Endothelial cell of umbilical vein (primary cell): ENCODE data around the gene MELTF. TPM values are rescaled to one million over a fixed set of nuclear protein-coding genes. Genes with fewer than 3 reads are reported as not detected.

ENCODE experiments used
- BruUV-seq: library from RNA; stranded (reverse); fragments of 400-500 nt; replicated peaks from 2 replicates; lab custom pipeline; 2021; lab: Mats Ljungman, UMichigan
- CTCF ChIA-PET: fragments of 300-600, 350-600 bp; sonication (Branson Sonifier 250); formaldehyde crosslinking; loops from one replicate; lab custom pipeline; 2021; ENCODE audit warnings: antibody characterized with exemption, inconsistent platforms; lab: Charles Lee
- POLR2A ChIA-PET: fragments of 300-600, 350-600 bp; sonication (Branson Sonifier 250); formaldehyde crosslinking; loops from one replicate; lab custom pipeline; 2021; ENCODE audit warnings: antibody characterized with exemption, inconsistent platforms; lab: Charles Lee
- DNase-seq: peaks from one replicate; pipeline ENCODE4 v3.0.0-alpha.2; 2011; ENCODE audit warnings: low read depth, low spot score
- FAIRE-seq: peaks from 2 replicates; lab custom pipeline; 2011; peaks lifted over from hg19 to GRCh38; lab: Jason Lieb, UNC
- H2AFZ ChIP-seq: 2 replicates; pipeline ENCODE4 v1.6.0; 2012; ENCODE audit warnings: low read depth, low read length, control low read depth, inconsistent platforms
- H3K27ac ChIP-seq: 2 replicates; pipeline ENCODE4 v1.5.1; 2011; ENCODE audit warnings: low read depth, mild to moderate bottlenecking, control low read depth, low read length, moderate library complexity; ENCODE audit not compliant: insufficient read depth
- H3K27me3 ChIP-seq, 2 experiments: 2 replicates each; pipeline versions ENCODE4 v1.6.0 to v1.6.1; 2011; ENCODE audit warnings: low read length in 2 of 2, mixed read lengths in 1 of 2; ENCODE audit not compliant: control insufficient read depth in 2 of 2, insufficient read depth in 2 of 2
- H3K36me3 ChIP-seq, 2 experiments: 2 replicates in 1 of 2; 3 replicates in 1 of 2; pipeline ENCODE4 v1.5.1; 2011; ENCODE audit warnings: low read length in 2 of 2, mild to moderate bottlenecking in 1 of 2, moderate library complexity in 1 of 2; ENCODE audit not compliant: control insufficient read depth in 2 of 2, insufficient read depth in 2 of 2; ENCODE audit errors: extremely low read depth in 1 of 2
- H3K4me1 ChIP-seq: 3 replicates; pipeline ENCODE4 v1.5.1; 2011; ENCODE audit warnings: mild to moderate bottlenecking, low read length; ENCODE audit not compliant: control insufficient read depth, insufficient read depth; ENCODE audit errors: extremely low read depth
- H3K4me2 ChIP-seq: 2 replicates; pipeline ENCODE4 v1.6.1; 2011; ENCODE audit warnings: low read length, control low read depth, mixed read lengths; ENCODE audit not compliant: insufficient read depth
- H3K4me3 ChIP-seq, 3 experiments: fragments of 200-600 bp in 1 of 3; sonication (generic), shearing (Covaris generic) in 1 of 3; replicated peaks in 1 of 3; 2 replicates each; pipeline ENCODE4 v1.5.1; 2011 to 2016; ENCODE audit warnings: control low read depth in 3 of 3, low read length in 3 of 3, mild to moderate bottlenecking in 2 of 3, inconsistent platforms in 1 of 3, low read depth in 1 of 3, moderate library complexity in 1 of 3; ENCODE audit not compliant: insufficient read depth in 1 of 3
- H3K79me2 ChIP-seq: 2 replicates; pipeline ENCODE4 v1.6.0; 2012; ENCODE audit warnings: low read length, inconsistent platforms; ENCODE audit not compliant: control insufficient read depth, insufficient read depth
- H3K9ac ChIP-seq: replicated peaks from 2 replicates; pipeline ENCODE3; 2011; ENCODE audit warnings: low read length, control low read depth; ENCODE audit not compliant: insufficient read depth; ENCODE audit errors: extremely low read depth
- H3K9me1 ChIP-seq: replicated peaks from 3 replicates; pipeline ENCODE4 v1.6.0; 2011; ENCODE audit warnings: mild to moderate bottlenecking, low read length; ENCODE audit not compliant: control insufficient read depth, insufficient read depth; ENCODE audit errors: extremely low read depth
- H3K9me3 ChIP-seq: replicated peaks from 2 replicates; pipeline ENCODE4 v1.5.1; 2012; ENCODE audit warnings: low read length, inconsistent platforms; ENCODE audit not compliant: control insufficient read depth, insufficient read depth
- H4K20me1 ChIP-seq: replicated peaks from 2 replicates; pipeline ENCODE3; 2011; ENCODE audit warnings: mild to moderate bottlenecking, low read length; ENCODE audit not compliant: control insufficient read depth, insufficient read depth; ENCODE audit errors: extremely low read depth
- EZH2 ChIP-seq: IDR thresholded peaks from 2 replicates; pipeline ENCODE4 v1.6.1; 2012; ENCODE audit warnings: borderline replicate concordance, low read depth, mild to moderate bottlenecking, moderate library complexity, low read length, inconsistent platforms; ENCODE audit not compliant: severe bottlenecking
- FOS ChIP-seq: IDR thresholded peaks from 2 replicates; pipeline ENCODE4 v1.6.1; 2011; ENCODE audit warnings: mild to moderate bottlenecking, low read length, moderate library complexity, borderline replicate concordance; ENCODE audit not compliant: insufficient read depth
- GATA2 ChIP-seq: IDR thresholded peaks from 2 replicates; pipeline ENCODE4 v1.7.0; 2011; ENCODE audit warnings: low read depth, mild to moderate bottlenecking, moderate library complexity, mixed read lengths, low read length; ENCODE audit not compliant: insufficient read length, insufficient read depth
- JUN ChIP-seq: IDR thresholded peaks from 2 replicates; pipeline ENCODE4 v1.6.1; 2011; ENCODE audit warnings: borderline replicate concordance, low read depth; ENCODE audit not compliant: insufficient read length, insufficient read depth
- MAX ChIP-seq: IDR thresholded peaks from 2 replicates; pipeline ENCODE4 v1.6.1; 2011; ENCODE audit not compliant: insufficient read depth, insufficient read length
- MYC ChIP-seq: IDR thresholded peaks from one replicate; pipeline ENCODE4 v1.6.1; 2011; ENCODE audit warnings: mild to moderate bottlenecking, low read depth, low read length
- POLR2A ChIP-seq: IDR thresholded peaks from 2 replicates; pipeline ENCODE4 v1.6.1; 2012; ENCODE audit warnings: low read depth, mild to moderate bottlenecking, control low read depth, low read length
- POLR2AphosphoS5 ChIP-seq: IDR thresholded peaks from 2 replicates; pipeline ENCODE4 v1.6.1; 2012; ENCODE audit warnings: low read depth, mild to moderate bottlenecking, control low read depth, low read length, moderate library complexity; ENCODE audit not compliant: insufficient read depth
- dilution Hi-C: fragments of 300-500 bp; cut with MboI; formaldehyde crosslinking; loops from one replicate; pipeline ENCODE4 v1.15.0; 2019; ENCODE audit warnings: low sequenced_read_pairs; ENCODE audit not compliant: extremely low pct_ligation_motif_present
- intact Hi-C: fragments of 100-400 bp; cut with micrococcal nuclease; formaldehyde crosslinking; loops from one replicate; pipeline ENCODE4 v1.10.0; 2022
- polyA plus RNA-seq, 4 experiments: library from polyadenylated mRNA; depleted of rRNA in 3 of 4; stranded (reverse) in 3 of 4; unstranded in 1 of 4; fragments of >200 nt; gene quantifications; 2 replicates each; pipeline versions ENCODE4 v1.2.1 to v1.2.3, GENCODE V29; 2011 to 2012; ENCODE audit warnings: missing spikeins in 1 of 4
- total RNA-seq: library from RNA; stranded (reverse); gene quantifications from 2 replicates; pipeline ENCODE4 v1.2.3, GENCODE V29; 2021

MELTF gene
- total and polyA plus RNA-seq, 2 donors (not counting 3 experiments of a cell fraction or from before 2014, with no cell fraction given) = 0.59 to 2.3 TPM

- dilution Hi-C loops = no loop called here
- CTCF ChIA-PET = interaction anchor here (1.9 kb wide), 1 partner anchor 187 kb away, joined by 5 read pairs; no protein-coding TSS in a partner anchor
- no peaks in the 10 kb centered on the region for H4K20me1 ChIP-seq
- H3K9me3 ChIP-seq = no peaks in the 10 kb centered on the region
- H3K27ac ChIP-seq = no peak overlapping the region
- no peak for FAIRE-seq
- intact Hi-C loops = loop anchor here (10.0 kb wide), 1 partner anchor 515 kb away; no protein-coding TSS in a partner anchor
- no peak overlapping the region for H3K4me3 ChIP-seq
- H3K79me2 ChIP-seq = no peaks in the 10 kb centered on the region
- no peaks in the 10 kb centered on the region for H3K36me3 ChIP-seq
- no TSS peak for BruUV-seq
- H3K4me1 ChIP-seq = peaks cover 2% of the 10 kb centered on the region
- no peaks in the 10 kb centered on the region for H3K9me1 ChIP-seq
- TF ChIP-seq GATA2 (no peak), FOS (no peak), POLR2AphosphoS5 (no peak), MAX (no peak), EZH2 (no peak), MYC (no peak), POLR2A (no peak), JUN (no peak)
- no peak overlapping the region for H2AFZ ChIP-seq
- no peak overlapping the region for H3K4me2 ChIP-seq
- H3K27me3 ChIP-seq = no peaks in the 10 kb centered on the region
- POLR2A ChIA-PET = no interaction called here
- H3K9ac ChIP-seq = no peak overlapping the region
- no peak for DNase-seq
Observed at GRCh38 chr3:197000211-197000610, 29.4 kb downstream of the MELTF start.
